Measurements from ENCODE around the gene THOC7.

Gene THOC7

DNA sequence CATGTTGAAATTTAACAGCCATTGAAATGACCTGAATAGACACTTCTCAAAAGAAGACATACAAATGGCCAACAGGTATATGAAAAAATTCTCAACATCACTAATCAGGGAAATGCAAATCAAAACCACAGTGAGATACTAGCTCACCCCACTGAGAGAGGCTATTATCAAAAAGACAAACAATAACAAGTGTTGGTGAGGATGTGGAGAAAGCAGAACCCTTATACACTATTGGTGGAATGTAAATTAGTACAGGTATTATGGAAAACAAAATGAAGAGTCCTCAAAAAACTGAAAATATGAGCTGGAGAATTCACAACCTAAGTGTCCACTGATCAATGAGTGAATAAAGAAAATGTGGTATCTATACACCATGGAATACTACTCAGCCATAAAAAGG lies 21.5 kb downstream of the THOC7 start:
- no peak for DNase-seq (ENCODE audit: low read depth)

DNA sequence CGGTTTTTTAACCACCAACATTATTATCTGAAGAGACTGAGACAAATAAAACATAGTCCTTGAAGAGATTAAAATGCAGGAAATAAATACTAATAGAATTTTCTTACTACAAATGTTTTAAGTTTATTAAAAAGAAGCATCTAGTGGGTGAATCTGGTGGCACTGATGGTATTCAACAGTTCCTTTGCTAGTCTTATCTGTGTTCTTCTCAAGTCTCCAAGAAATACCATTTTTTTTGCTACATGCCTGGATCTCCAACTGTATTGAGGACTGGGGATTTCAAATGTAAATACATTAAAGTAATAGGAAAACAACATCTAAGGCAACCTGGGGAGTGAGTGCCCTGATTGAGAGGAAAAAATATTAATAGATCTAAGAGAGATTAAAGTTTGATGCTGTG lies 21.9 kb downstream of the THOC7 start:
- DNase-seq (ENCODE audit: low read depth): no peak

- DNase-seq (ENCODE audit: low read depth): no peak
Observed at GRCh38 chr3:63832395-63832794, 31.2 kb downstream of the THOC7 start.

- no peak for DNase-seq (ENCODE audit: low read depth)
Observed at GRCh38 chr3:63830526-63830925, 33.1 kb downstream of the THOC7 start.

DNA sequence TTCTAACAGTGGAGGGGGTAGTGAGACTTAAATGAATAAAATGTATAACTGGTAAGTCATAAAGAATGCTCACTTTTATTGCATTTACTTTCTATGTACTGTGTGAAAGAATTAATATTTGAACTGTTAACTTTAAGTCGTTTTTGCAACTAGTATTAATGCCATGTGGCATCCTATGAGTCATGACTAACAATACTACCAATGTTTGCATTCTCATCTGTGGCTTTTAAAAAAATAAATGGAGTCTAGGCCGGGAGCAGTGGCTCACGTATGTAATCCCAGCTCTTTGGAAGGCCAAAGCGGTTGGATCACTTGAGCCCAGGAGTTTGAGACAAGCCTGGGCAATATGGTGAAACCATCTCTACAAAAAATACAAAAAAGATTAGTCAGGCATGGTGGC lies 39.3 kb downstream of the THOC7 start:
- DNase-seq (ENCODE audit: low read depth): no peak

DNA sequence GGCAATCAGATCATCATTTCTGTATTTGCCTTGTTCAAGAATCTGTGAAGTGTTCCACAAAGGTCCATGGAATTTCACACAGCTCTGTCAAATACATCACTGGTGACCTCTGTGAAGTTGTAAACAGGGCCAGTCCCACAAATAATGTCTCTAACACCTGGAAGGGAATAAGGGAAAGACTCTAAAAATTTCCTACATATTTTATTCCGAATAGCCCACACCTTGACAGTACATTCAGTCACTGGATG lies 44.5 kb downstream of the THOC7 start, which contains the start of gene C3orf49:
TSS of gene C3orf49 (plus strand) at position 149 of the 248 bp plus-strand sequence. CDS start 173 bp downstream, outside the sequence.
- DNase-seq (ENCODE audit: low read depth): no peak

DNA sequence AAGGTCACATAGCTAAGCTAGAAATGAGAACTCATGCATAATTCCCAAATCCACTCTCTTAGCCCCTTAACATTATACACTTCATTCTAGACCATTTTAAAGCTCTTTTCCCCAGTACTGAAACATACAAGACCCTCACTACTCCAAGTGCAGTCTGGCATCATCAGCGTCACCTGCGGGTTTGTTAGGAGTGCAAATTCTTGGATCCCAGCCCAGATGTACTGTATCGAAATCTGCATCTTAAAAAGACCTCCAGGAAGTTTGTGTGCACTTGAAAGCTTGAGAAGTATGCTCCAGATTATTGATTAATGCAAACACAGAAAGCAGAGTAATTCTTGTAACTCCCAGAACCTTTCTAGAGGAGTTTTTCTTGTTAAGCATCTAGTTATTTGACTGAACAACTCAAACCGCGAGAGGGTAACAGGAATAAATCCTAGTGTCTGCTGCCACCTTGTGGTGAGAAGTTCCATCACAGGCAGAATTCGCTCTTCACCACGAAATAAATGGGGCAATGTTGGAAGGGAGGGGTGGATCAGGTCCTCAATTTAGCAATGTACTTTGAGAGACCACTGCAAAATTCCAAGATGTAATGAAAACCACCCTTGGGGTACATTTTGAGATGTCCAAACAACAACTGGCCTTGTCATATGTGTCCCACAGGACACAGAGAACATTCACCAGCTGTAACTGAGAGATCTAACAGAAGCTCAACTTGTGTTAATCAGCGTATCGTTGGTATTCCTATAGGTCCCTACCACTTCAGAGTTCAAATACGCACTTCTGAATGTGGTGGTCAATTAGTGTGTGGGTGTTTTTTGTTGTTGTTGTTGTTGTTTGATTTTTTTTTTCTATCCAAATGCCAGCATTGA lies 45.1 kb downstream of the THOC7 start:
- DNase-seq (ENCODE audit: low read depth): peak; percentile 53

- DNase-seq (ENCODE audit: low read depth): no peak
Observed at GRCh38 chr3:63817225-63817624, 46.4 kb downstream of the THOC7 start.

DNA sequence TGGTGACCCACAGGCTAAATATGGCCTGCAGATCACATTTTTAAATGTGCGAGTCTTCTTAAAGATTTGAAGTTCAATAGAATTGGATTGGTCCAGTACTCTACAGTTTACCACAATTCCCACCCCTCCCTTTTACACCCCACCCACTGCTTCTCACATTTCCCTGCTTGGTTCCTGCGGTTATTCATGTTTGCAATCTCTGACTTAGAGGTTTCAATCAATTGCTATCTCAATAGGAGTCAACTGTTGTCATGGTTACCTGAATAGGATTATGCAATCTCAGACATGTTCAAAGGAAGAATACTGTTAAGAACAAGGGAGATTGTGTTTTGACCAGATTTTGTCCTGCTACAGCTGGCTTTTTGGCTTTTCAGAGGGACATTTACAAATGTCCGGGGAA lies 49.4 kb downstream of the THOC7 start:
- no peak for DNase-seq (ENCODE audit: low read depth)

DNA sequence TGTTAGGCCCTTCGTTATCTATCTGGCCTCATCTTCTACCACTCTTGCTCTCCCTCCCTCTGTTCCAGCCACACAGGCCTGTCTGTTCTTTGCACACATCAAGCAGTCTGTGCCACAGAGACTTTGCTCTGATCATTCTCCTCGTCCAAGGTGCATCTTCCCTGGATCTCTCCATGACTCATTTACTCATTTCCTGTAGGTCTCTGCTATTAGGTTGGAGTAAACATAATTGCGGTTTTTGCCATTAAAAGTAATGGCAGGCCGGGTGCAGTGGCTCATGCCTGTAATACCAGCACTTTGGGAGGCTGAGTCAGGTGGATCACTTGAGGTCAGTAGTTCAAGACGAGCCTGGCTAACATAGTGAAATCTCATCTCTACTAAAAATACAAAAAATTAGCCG lies 54.0 kb downstream of the THOC7 start:
- DNase-seq (ENCODE audit: low read depth): no peak

DNA sequence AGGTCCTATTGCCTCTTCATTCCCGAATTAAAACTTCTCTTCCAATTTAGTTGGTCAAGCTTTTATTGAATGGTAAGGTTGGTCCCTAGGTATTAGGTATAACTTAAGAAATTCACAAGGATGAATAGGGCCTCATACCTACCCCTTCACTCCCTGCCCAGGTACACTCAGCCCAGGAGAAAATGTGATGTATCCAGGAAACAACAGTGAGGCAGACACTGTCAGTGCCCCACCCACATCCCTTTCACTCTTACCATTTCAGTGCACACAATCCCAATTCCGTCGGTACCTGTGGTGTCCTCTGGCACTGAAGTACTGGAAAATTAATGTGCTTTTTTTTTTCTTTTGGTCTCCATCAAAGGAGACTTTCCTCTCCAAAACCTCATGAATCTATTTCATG lies 55.0 kb downstream of the THOC7 start:
- no peak for DNase-seq (ENCODE audit: low read depth)

GRCh38 chr3:63807961-63808565 lies 55.5 kb downstream of the THOC7 start:
- DNase-seq (ENCODE audit: low read depth): no peak

- DNase-seq (ENCODE audit: low read depth): no peak
Observed at GRCh38 chr3:63803911-63804310, 59.7 kb downstream of the THOC7 start.

DNA sequence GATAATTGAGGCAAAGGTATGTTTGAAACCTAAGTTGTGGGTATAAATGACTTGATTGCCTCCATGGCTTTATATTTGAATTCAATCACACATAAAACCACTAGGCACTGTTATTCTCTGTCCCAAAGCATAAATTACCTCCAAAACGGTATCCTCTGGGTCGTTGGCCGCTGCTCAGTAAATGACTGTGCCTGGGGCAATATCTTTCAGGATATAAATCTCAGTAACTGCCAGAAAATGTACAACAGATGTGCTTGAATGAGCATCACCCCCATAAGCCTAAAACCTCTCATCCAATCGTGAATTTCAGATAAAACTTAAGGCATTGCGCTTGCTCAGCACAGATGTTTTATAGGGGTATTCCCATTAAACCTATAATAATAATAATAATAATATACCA lies 63.5 kb downstream of the THOC7 start:
- DNase-seq (ENCODE audit: low read depth): no peak

GRCh38 chr3:63798949-63799348 lies 64.7 kb downstream of the THOC7 start:
- no peak for DNase-seq (ENCODE audit: low read depth)

GRCh38 chr3:63798544-63798943 lies 65.1 kb downstream of the THOC7 start:
- DNase-seq (ENCODE audit: low read depth): no peak

- no peak for DNase-seq (ENCODE audit: low read depth)
Observed at GRCh38 chr3:63795438-63795837, 68.2 kb downstream of the THOC7 start.

GRCh38 chr3:63791974-63792373 lies 71.6 kb downstream of the THOC7 start:
- no peak for DNase-seq (ENCODE audit: low read depth)

Measured in stimulated activated CD8-positive, alpha-beta memory T cell treated with anti-CD3 and anti-CD28 coated beads, Interleukin-12 subunit alpha, Interleukin-12 subunit beta, amount 100 ng/mL, for 1 hour (primary cell).